HL-60/S4 treated with retinoic acid at 250 ng/mL for 4 days and 3 days (cell line): ENCODE data around the gene ACSL3.
"Not testable (repeated sequence)": the region's sequence is repeated elsewhere in the genome, so short reads cannot be mapped to it uniquely, and the experiment has no call there.

ENCODE experiments used
- in situ Hi-C: fragments of 300-500 bp; cut with MboI; formaldehyde crosslinking; loops from 2 replicates; pipeline ENCODE4 v1.7.0; 2022; ENCODE audit warnings: low sequenced_read_pairs

ACSL3 gene

DNA sequence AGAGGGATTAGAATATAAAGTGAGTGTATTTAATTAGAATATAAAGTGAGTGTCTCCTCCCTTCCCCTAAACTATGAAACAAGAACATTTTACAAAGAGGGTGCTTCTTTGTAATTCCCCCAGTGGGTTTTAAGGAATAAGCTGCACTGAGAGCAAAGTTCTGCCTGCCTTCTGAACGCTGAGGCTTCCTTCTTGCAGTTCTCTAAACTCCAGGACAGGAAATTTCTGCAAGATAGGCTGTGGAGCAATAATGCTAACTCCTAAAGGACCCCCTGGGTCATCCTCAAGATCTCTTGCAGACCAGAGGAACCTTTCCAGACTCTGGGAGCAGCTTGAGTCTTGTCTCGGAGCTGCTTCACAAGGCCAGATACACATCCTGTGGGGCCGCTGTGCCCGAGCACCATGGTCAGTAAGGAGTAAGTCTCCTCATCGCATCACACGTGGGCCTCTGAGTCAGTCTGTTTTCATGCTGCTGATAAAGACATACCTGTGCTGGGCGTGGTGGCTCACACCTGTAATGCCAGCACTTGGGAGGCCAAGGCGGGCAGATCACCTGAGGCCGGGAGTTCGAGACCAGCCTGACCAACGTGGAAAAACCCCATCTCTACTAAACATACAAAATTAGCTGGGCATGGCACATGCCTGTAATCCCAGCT is 103.7 kb downstream of the ACSL3 start:
- in situ Hi-C loops = loop anchor here (25.0 kb wide), 1 partner anchor 648 kb away; the partner anchor contains the start of gene SCG2

DNA sequence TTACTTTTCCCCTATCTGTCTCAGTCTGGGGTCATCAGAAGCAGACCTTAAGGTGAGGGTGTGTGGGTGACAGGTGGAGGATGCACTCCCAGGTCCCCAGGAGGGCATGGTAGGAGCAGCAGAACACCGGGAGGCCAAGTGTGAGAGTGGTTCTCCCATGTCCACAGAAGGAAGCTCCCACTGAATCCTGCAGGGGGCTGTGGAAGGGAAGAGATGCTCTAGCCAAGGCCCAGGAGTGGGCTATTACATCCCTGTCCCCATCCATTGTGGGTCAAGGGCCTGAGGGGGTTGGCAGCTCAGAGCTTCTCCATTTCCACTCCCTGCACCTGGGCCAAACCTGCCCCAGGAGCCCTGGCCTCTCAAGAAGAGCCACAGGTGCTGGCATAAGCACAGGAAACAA is 104.7 kb downstream of the ACSL3 start:
- in situ Hi-C loops = loop anchor here (25.0 kb wide), 1 partner anchor 647 kb away; the partner anchor contains the start of gene SCG2

DNA sequence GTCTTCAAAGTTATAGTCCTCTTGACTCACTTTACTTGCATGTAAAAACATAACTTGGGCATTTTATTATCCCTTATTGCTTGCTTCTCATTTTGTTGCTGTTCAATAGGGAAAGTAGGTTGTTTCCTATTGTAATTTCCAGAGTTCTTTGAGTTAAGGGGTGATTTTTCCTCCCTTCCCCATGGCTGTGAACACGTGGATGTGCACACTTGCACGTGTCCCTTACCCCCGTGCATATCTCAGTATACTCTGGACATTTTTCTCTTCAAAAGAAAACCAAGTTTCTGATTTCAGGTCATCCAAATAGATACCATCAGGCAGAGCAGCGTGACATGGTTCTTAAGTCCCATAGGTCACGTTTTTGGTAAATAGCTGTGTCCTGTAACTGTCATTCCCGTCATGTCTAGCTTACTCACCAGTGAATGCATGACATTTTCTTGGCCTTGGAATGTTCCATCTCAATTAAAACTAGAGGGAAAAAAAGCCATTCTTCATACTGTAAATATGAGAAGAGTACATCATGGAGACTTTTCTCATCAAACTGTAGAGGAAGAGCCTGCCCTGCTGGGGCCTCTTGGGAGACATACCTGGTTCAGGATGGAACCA is 107.8 kb downstream of the ACSL3 start:
- in situ Hi-C loops = loop anchor here (25.0 kb wide), 1 partner anchor 644 kb away; the partner anchor contains the start of gene SCG2

DNA sequence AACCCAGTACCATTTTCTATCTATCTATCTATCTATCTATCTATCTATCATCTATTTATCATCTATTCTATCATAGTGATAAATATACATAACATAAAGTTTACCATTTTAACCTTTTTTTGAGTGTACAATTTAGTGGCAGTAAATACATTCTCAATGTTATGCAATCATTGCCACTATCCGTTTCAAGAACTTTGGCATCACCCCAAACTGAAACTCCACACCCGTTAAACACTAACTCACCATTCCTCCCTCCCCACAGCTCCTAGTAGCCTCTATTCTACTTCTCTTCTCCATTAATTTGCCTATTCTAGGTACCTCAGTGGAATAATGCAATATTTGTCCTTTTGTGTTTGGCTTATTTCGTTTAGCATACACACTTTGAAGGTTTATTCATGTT is 108.7 kb downstream of the ACSL3 start:
- in situ Hi-C loops = loop anchor here (25.0 kb wide), 1 partner anchor 643 kb away; the partner anchor contains the start of gene SCG2

DNA sequence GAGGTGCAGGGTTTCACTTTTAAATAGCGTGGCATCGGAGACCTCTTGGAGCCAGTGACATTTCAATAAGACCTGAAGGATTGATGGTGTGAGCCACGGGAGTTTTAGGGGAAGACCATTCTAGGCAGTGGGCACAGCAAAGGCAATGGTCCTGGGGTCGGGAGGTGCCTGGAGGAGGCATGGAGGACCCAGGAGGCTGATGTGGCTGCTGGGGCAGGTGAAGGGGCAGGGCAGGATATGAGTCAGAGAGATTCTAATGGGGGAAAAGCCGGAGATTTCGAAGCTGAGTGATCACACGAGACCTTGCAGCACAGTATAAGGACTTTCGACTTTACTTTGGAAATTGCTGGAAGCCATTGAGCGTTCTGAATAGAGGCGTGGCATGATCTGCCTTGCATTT is 111.6 kb downstream of the ACSL3 start:
- in situ Hi-C loops = loop anchor here (25.0 kb wide), 1 partner anchor 640 kb away; the partner anchor contains the start of gene SCG2

DNA sequence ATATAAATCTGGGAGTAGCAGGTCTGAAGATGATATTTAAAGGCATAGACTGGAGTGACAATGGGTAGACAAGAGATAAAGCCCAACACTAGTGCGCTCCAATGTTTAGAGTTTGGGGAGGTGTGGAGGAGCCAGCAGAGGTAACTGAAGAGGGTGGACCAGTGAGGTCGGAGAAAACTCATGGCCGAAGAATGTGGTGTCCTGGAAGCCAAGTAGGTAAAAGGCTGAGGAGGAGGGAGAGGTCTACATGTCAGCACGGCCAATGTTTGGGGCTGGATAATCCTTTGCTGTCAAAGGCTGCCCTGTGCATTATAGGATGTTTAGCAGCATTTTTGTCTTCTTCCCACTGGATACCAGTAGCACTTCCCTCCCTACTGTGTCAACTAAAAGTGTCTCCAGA is 112.4 kb downstream of the ACSL3 start:
- in situ Hi-C loops = loop anchor here (25.0 kb wide), 1 partner anchor 639 kb away; the partner anchor contains the start of gene SCG2

DNA sequence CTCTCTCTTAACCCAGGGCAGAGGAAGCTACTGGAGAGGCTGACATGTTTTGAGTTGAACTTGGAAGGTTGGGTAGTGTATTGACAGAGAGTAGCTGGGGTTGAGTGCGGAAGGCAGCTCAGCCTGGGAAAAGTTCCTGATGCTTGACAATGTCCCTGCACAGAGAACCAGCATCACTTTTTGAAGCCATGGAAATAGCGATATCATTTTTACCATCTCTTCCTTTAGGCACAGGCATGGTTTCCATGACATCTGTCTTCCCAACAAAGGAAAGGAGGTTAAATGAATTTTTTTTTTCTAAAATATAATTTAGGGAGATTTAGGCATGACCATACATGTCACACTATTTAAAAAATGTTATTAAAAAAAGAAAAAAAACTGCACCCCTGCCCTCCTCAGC is 112.9 kb downstream of the ACSL3 start:
- in situ Hi-C loops = loop anchor here (25.0 kb wide), 1 partner anchor 639 kb away; the partner anchor contains the start of gene SCG2

DNA sequence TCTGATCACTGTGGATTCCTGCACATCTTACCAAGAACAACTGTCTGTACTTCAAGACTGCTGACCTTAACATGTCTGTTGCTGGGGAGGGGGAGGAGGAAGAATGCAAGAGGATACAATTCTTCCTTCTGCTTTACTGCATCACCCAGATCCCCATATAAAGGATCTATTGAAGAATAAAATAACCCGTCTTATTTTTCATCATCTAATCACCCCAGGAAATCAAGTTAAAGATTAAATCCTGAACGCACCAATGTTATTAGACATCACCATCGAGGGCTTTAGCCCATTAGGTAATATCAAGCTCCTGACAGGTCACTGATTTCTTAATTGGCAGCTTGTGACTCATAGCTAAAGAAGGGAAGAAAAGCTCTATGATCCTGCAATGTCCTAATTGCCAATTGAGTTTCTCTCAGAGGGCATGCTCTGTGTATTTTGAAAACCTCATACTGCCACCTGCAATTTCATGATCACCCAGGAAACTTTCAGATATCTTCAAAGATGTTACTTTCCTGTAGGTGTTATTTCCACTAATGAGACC is 115.8 kb downstream of the ACSL3 start:
- in situ Hi-C loops = no loop called here

DNA sequence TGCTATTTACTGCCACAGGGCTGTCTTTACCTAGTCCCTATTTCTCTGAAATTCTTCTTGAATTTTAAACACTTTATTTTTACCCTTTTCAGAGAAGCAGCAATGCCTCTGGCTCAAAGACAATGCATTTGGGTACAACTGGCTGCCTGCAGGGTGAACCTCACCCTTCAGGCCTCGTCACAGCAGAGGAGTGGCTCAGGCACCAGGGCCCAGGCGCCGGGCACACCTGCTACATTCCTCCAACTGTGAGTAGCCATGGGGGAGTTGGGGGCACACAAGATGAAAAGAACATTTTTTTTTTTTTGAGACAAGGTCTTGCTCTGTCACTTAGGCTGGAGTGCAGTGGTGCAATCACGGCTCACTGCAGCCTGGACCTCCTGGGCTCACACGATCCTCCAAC is 116.3 kb downstream of the ACSL3 start:
- in situ Hi-C loops = no loop called here

DNA sequence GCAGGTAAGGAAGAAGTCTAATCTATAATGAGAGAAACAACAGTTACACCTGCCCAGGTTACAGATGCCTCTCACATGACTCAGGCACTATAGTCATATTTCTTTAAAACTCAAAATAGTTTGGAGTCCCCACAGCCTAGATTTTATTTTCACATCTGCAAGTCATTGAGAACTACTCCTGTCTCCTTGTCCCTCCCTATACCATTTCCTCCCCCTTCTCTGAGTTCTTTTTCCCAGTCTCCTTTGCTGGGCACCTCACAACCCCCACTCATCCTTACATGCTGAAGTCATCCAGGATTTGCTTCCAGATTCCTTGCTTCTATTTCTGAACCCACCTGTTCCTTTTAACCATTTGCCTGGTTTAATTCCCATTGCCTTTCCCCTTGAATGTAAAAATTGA is 118.0 kb downstream of the ACSL3 start:
- in situ Hi-C loops = no loop called here

DNA sequence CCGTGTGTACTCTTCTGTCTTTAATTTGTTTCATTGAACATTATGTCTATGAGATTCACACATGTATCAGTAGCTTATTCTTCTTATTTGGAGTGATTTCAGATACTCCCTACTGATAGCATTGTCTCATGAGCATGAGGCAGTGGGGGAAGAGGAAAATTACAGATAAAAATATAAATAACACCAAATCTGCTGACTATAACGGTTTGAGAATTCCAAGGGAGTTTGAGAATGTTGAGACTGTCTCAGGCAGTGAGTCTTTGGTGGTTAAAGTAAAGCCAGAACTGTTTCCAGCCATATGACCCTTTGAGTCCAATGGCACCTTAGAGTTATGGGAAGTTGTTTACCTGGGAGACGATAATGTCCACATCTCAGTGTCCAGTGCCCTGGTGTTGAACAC is 118.6 kb downstream of the ACSL3 start:
- in situ Hi-C loops = no loop called here

DNA sequence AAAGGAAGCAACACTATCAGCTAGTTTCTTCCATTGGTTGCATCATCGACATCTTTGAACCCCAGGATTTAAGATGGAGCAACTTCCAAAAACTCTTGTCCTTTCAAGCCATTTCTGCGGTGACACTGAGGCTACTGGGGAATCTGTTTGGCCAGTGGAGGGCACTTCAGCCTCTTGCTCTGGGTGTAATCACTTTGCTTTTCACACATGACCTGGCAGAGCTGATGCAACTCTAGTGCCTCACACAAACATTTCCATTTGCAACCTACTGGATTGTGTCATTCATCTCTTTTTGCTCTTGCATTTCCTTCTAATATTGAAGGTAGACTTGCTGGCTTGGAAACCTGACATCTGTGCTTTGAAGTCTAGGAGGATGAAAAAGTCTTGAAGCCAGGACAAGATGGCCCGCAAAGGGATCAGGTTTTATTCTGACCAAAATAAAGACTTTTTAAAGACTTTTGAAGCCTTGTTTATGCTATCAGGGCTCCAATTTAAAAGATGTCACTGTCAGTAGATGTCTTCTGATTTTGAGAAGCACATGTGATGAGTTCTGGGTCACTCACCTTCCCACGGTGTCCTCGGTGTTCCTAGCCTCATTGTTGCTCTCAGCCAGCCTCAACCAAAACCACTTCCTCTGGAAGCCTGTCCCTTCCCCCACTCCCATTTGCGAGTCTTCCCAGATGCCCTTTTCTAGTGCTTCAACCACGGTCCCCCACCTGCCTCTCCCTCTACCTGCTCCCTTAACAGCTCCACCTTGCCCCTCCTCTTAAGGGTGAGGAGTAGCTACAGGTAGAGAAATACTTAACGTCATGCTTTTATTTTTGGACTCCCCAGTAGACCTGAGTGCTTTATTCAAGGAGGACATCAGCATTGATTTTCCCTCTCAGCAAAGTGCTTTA is 121.4 kb downstream of the ACSL3 start:
- in situ Hi-C loops = no loop called here

DNA sequence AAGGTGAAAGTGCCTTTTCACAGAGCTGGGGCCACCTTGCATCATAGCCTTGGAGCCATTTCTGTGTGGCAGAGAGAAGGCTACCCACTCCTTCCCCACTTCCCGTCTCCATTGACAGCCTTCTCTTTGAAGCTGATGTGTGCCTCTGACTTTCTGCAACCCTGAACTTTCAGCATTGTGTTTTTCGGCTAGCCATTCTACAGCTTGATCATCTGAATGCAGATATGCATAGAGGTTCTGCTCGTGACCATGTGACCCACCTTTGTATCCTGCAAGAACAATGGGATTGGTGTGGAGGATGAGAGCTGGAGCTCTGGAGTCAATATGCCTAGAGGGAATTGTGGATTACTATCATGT is 122.1 kb downstream of the ACSL3 start:
- in situ Hi-C loops = no loop called here

DNA sequence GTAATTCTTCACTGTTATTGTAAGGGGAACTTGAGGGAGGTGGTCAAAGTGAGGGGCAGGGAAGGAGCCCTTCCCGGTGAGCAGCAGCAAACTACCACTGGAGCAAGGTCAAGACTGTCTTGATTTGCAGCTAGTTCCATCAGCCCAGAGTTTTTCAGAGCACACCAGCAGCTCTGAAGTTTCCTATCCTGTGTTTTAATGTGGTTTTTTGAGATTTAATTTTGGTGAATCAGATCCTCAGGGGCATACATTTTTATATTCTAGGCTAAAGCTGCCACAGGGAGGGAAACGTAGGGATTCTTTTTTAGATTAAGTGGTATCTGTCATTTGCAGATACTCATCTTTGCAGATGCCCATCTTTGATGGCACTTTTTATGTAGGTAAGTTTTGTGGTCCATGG is 124.1 kb downstream of the ACSL3 start:
- in situ Hi-C loops = no loop called here

DNA sequence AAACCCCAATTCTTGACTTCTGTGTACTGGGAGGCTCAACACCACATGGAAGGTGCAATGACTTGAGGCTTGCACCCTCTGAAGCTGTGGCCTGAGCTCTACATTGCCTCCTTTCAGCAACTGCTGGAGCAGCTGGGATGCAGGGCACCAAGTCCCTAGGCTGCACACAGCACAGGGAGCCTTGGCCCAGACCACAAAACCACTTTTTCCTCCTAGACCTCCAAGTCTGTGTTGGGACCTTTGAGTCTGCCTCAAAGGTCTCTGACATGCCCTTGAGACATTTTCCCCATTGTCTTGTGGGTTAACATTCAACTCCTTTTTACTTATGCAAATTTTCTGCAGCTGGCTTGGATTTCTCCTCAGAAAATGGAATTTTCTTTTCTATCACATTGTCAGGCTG is 128.6 kb downstream of the ACSL3 start:
- in situ Hi-C loops = no loop called here

DNA sequence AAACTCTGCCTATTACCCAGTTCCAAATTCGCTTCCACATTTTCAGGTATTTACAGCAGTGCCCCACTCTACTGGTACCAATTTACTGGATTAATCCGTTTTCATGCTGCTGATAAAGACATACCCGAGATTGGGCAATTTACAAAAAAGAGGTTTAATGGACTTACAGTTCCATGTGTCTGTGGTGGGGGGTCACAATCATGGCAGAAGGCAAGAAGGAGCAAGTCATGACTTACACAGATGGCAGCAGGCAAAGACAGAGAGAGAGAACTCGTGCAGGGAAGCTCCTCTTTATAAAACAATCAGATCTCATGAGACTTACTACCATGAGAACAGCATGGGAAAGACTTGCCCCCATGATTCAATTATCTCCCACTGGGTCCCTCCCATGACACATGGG is 129.4 kb downstream of the ACSL3 start:
- in situ Hi-C loops = not testable (repeated sequence)

DNA sequence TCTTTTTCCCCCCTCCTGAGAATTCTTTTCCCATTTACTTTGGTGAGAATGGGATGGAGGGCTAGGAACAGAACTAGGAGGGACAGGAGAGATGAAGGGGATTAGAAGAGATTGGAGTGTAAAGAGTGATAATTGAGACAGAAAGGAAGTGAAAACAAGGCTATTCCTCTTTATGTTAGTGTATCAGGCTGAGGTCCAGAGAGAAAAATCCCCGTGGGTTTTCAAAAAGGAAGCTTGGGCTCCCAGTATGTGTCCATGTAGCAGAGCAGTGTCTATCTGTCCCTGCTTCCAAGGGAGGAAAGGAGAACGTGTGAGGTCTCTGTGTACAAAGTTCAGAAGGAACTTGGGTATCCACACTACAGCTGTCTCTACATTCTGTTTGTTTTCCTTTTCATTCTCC is 131.3 kb downstream of the ACSL3 start:
- in situ Hi-C loops = no loop called here
